H9 (cell line): ENCODE results near the gene ODAD2. TPM values are rescaled to one million over a fixed set of nuclear protein-coding genes. Genes with fewer than 3 reads are reported as not detected.

Experiments
- DNase-seq: peaks from one replicate; pipeline ENCODE4 v3.0.0-alpha.2; 2017
- H2AFZ ChIP-seq: one replicate; pipeline ENCODE4 v1.6.1; 2013; ENCODE audit warnings: mild to moderate bottlenecking, low read length, control low read depth, moderate library complexity
- H2AK5ac ChIP-seq: 2 replicates; pipeline ENCODE4 v1.6.1; 2013; ENCODE audit warnings: low read length, control low read depth, mixed read lengths; ENCODE audit not compliant: insufficient read length
- H2BK120ac ChIP-seq: one replicate; pipeline ENCODE4 v1.6.1; 2013; ENCODE audit warnings: low read depth, mild to moderate bottlenecking, low read length, control low read depth, inconsistent platforms; ENCODE audit not compliant: poor library complexity, severe bottlenecking
- H2BK12ac ChIP-seq: 2 replicates; pipeline ENCODE4 v1.6.1; 2013; ENCODE audit warnings: low read length, control low read depth, mixed read lengths, low read depth; ENCODE audit not compliant: insufficient read length
- H2BK15ac ChIP-seq: 2 replicates; pipeline ENCODE4 v1.6.1; 2013; ENCODE audit warnings: low read depth, low read length, control low read depth
- H2BK20ac ChIP-seq: one replicate; pipeline ENCODE4 v1.6.1; 2013; ENCODE audit warnings: low read depth, mild to moderate bottlenecking, low read length, control low read depth, inconsistent platforms; ENCODE audit not compliant: poor library complexity, severe bottlenecking
- H2BK5ac ChIP-seq: 2 replicates; pipeline ENCODE4 v1.6.1; 2013; ENCODE audit warnings: low read length, control low read depth, mixed read lengths; ENCODE audit not compliant: insufficient read length
- H3K14ac ChIP-seq: 2 replicates; pipeline ENCODE4 v1.6.1; 2013; ENCODE audit warnings: low read length, control low read depth; ENCODE audit not compliant: insufficient read depth
- H3K18ac ChIP-seq: 2 replicates; pipeline ENCODE4 v1.6.1; 2013; ENCODE audit warnings: low read depth, mild to moderate bottlenecking, mixed read lengths, low read length, control low read depth; ENCODE audit not compliant: insufficient read length
- H3K23ac ChIP-seq: 2 replicates; pipeline ENCODE4 v1.6.1; 2013; ENCODE audit warnings: low read length, control low read depth, mixed read lengths, low read depth; ENCODE audit not compliant: insufficient read length
- H3K23me2 ChIP-seq: 2 replicates; pipeline ENCODE4 v1.6.1; 2013; ENCODE audit warnings: low read depth, mild to moderate bottlenecking, mixed read lengths, low read length, control low read depth; ENCODE audit not compliant: insufficient read length, poor library complexity, severe bottlenecking
- H3K27ac ChIP-seq: 2 replicates; pipeline ENCODE4 v1.5.1; 2013; ENCODE audit warnings: low read length, control low read depth, mixed read lengths, low read depth; ENCODE audit not compliant: insufficient read length
- H3K27me3 ChIP-seq: 2 replicates; pipeline ENCODE4 v1.6.1; 2013; ENCODE audit warnings: low read length, control low read depth, inconsistent platforms; ENCODE audit not compliant: insufficient read depth
- H3K4ac ChIP-seq: 2 replicates; pipeline ENCODE4 v1.6.1; 2013; ENCODE audit warnings: low read depth, mild to moderate bottlenecking, control low read depth, inconsistent platforms, low read length, moderate library complexity
- H3K4me1 ChIP-seq: 2 replicates; pipeline ENCODE4 v1.6.1; 2013; ENCODE audit warnings: low read length, control low read depth, inconsistent platforms; ENCODE audit not compliant: insufficient read depth
- H3K4me2 ChIP-seq: 2 replicates; pipeline ENCODE4 v1.6.1; 2013; ENCODE audit warnings: low read length, control low read depth, mixed read lengths; ENCODE audit not compliant: insufficient read length, insufficient read depth
- H3K56ac ChIP-seq: 2 replicates; pipeline ENCODE4 v1.6.1; 2013; ENCODE audit warnings: low read depth, mild to moderate bottlenecking, mixed read lengths, low read length, control low read depth; ENCODE audit not compliant: insufficient read length
- H3K79me1 ChIP-seq: 2 replicates; pipeline ENCODE4 v1.6.1; 2013; ENCODE audit warnings: low read depth, mild to moderate bottlenecking, moderate library complexity, low read length, control low read depth, inconsistent platforms; ENCODE audit not compliant: insufficient read depth, poor library complexity, severe bottlenecking
- H3K79me2 ChIP-seq: 2 replicates; pipeline ENCODE4 v1.6.1; 2013; ENCODE audit warnings: low read length, control low read depth, inconsistent platforms; ENCODE audit not compliant: insufficient read depth
- H3K9ac ChIP-seq: 2 replicates; pipeline ENCODE4 v1.6.1; 2013; ENCODE audit warnings: low read length, control low read depth, mixed read lengths; ENCODE audit not compliant: insufficient read length; ENCODE audit errors: extremely low read depth
- H3K9me3 ChIP-seq: one replicate; pipeline ENCODE4 v1.6.1; 2013; ENCODE audit warnings: low read depth, low read length, inconsistent platforms; ENCODE audit not compliant: control insufficient read depth
- H3T11ph ChIP-seq: one replicate; pipeline ENCODE4 v1.6.1; 2013; ENCODE audit warnings: mild to moderate bottlenecking, low read length, control low read depth, inconsistent platforms
- H4K20me1 ChIP-seq: one replicate; pipeline ENCODE4 v1.6.1; 2013; ENCODE audit not compliant: control insufficient read depth, insufficient read length, insufficient read depth
- H4K5ac ChIP-seq: 2 replicates; pipeline ENCODE4 v1.6.1; 2013; ENCODE audit warnings: low read depth, mild to moderate bottlenecking, mixed read lengths, low read length, control low read depth; ENCODE audit not compliant: insufficient read length
- H4K8ac ChIP-seq: replicated peaks from 2 replicates; pipeline ENCODE4 v1.6.1; 2013; ENCODE audit warnings: low read length, control low read depth, mixed read lengths, low read depth; ENCODE audit not compliant: insufficient read length
- H4K91ac ChIP-seq: 2 replicates; pipeline ENCODE4 v1.6.1; 2013; ENCODE audit warnings: low read depth, mild to moderate bottlenecking, moderate library complexity, mixed read lengths, low read length, control low read depth; ENCODE audit not compliant: insufficient read length
- H3K27ac Mint-ChIP-seq, 3 experiments: 2 replicates in 2 of 3; 3 replicates in 1 of 3; pipeline ENCODE4 v1.8.0; 2020 to 2021; ENCODE audit warnings: mixed read lengths in 3 of 3, mild to moderate bottlenecking in 1 of 3, moderate library complexity in 1 of 3
- H3K27me3 Mint-ChIP-seq: 2 replicates; pipeline ENCODE4 v1.8.0; 2021; ENCODE audit warnings: low read depth, mild to moderate bottlenecking, moderate library complexity, mixed read lengths
- H3K36me3 Mint-ChIP-seq, 3 experiments: 2 replicates in 2 of 3; 3 replicates in 1 of 3; pipeline ENCODE4 v1.8.0; 2020 to 2021; ENCODE audit warnings: low read depth in 3 of 3, mixed read lengths in 3 of 3; ENCODE audit not compliant: insufficient read depth in 1 of 3
- H3K4me1 Mint-ChIP-seq, 2 experiments: 2 replicates each; pipeline ENCODE4 v1.8.0; 2020; ENCODE audit warnings: mixed read lengths in 2 of 2
- H3K4me3 Mint-ChIP-seq, 2 experiments: 2 replicates in 1 of 2; 3 replicates in 1 of 2; pipeline ENCODE4 v1.8.0; 2020 to 2021; ENCODE audit warnings: mild to moderate bottlenecking in 2 of 2, mixed read lengths in 2 of 2, moderate library complexity in 1 of 2
- H3K9me3 Mint-ChIP-seq, 2 experiments: 2 replicates in 1 of 2; 3 replicates in 1 of 2; pipeline ENCODE4 v1.8.0; 2020; ENCODE audit warnings: mild to moderate bottlenecking in 2 of 2, mixed read lengths in 2 of 2, moderate library complexity in 1 of 2
- WGBS: extraction: QIAGEN DNeasy Blood & Tissue Kit; methylation state at CpG from one replicate; pipeline ENCODE4 v1.1.7; 2013; ENCODE audit warnings: missing lambda C conversion rate, low lambda C conversion rate, mixed read lengths; ENCODE audit not compliant: insufficient read length; ENCODE audit errors: extremely low coverage; 5-methylcytosine and 5-hydroxymethylcytosine counted together
- total RNA-seq: library from RNA; stranded (reverse); gene quantifications from 2 replicates; pipeline ENCODE4 v1.2.1, GENCODE V29; 2021
- TF ChIP-seq, protein P1 (sequence below): fragments of 200-600 bp; sonication (generic); conservative IDR thresholded peaks from 3 replicates; pipeline ENCODE4 v1.8.0; 2021; ENCODE audit warnings: antibody characterized with exemption, mild to moderate bottlenecking

The ODAD2 gene
- total RNA-seq, 1 experiment from 2014 or later, result 4.5 TPM

DNA sequence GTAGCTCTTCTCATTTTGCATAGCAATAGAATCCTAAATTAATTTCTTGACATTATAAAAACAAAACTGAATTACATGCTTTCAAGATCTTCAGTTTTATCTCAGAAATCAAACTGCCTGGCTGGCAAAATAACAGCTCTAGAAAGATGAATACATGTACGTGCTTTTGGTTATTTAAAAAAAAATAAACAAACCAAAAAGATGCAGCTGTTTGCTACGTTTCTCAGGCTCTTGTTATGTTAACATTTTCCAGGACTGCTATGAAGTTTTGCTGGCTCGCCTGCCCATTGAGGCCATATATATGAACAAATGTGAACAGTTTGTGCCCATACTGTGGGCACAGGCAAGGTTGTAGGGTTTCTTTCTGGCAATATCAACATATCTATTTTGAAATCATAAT lies 86.6 kb downstream of the ODAD2 start:
- H3K4me1 Mint-ChIP-seq, result peaks cover 31 to 46% of the 10 kb centered on the region in 2 experiments
- no peak overlapping the region for H3T11ph ChIP-seq

More for the DNA sequence above, 86.6 kb downstream of the ODAD2 start:
- no peaks in the 10 kb centered on the region for H3K27me3 ChIP-seq
- H2BK120ac ChIP-seq, result peak overlapping the region; percentile 84
- no peaks in the 10 kb centered on the region for H3K9me3 ChIP-seq
- H2AK5ac ChIP-seq, result no peak overlapping the region
- no peak overlapping the region for H3K4me3 Mint-ChIP-seq
- no peak overlapping the region for H3K27ac ChIP-seq
- H3K23me2 ChIP-seq, result no peaks in the 10 kb centered on the region
- no peak overlapping the region for H3K9ac ChIP-seq
- peak overlapping the region in 2 of 3 experiments; percentile 7 to 89; a peak in 4 of 7 replicates for H3K27ac Mint-ChIP-seq
- H2AFZ ChIP-seq, result no peak overlapping the region
- H3K4me1 ChIP-seq, result peaks cover 6% of the 10 kb centered on the region; the same call in 1 of the 2 replicates
- H3K18ac ChIP-seq, result no peak overlapping the region
- H3K36me3 Mint-ChIP-seq, result peaks cover 0 to 18% (median 2%) of the 10 kb centered on the region in 3 experiments; a peak in 3 of 7 replicates
- H3K4me2 ChIP-seq, result no peak overlapping the region
- H4K5ac ChIP-seq, result no peak overlapping the region
- TF ChIP-seq, protein P1, sequence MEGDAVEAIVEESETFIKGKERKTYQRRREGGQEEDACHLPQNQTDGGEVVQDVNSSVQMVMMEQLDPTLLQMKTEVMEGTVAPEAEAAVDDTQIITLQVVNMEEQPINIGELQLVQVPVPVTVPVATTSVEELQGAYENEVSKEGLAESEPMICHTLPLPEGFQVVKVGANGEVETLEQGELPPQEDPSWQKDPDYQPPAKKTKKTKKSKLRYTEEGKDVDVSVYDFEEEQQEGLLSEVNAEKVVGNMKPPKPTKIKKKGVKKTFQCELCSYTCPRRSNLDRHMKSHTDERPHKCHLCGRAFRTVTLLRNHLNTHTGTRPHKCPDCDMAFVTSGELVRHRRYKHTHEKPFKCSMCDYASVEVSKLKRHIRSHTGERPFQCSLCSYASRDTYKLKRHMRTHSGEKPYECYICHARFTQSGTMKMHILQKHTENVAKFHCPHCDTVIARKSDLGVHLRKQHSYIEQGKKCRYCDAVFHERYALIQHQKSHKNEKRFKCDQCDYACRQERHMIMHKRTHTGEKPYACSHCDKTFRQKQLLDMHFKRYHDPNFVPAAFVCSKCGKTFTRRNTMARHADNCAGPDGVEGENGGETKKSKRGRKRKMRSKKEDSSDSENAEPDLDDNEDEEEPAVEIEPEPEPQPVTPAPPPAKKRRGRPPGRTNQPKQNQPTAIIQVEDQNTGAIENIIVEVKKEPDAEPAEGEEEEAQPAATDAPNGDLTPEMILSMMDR, result no peak
- H3K79me1 ChIP-seq, result no peaks in the 10 kb centered on the region
- no peak overlapping the region for H2BK20ac ChIP-seq
- H4K8ac ChIP-seq, result no peak overlapping the region
- H4K91ac ChIP-seq, result no peak overlapping the region
- WGBS, result no CpG with 5 or more reads among the region's 3 CpGs
- no peak overlapping the region for H3K56ac ChIP-seq
- peaks cover 4 to 7% of the 10 kb centered on the region in 2 experiments; a peak in 3 of 5 replicates for H3K9me3 Mint-ChIP-seq
- H3K79me2 ChIP-seq, result no peaks in the 10 kb centered on the region
- H3K27me3 Mint-ChIP-seq, result no peaks in the 10 kb centered on the region
- no peak overlapping the region for H3K14ac ChIP-seq
- DNase-seq, result no peak
- no peaks in the 10 kb centered on the region for H4K20me1 ChIP-seq
- H2BK15ac ChIP-seq, result no peak overlapping the region
- H2BK12ac ChIP-seq, result no peak overlapping the region
- H3K23ac ChIP-seq, result no peak overlapping the region
- no peak overlapping the region for H3K4ac ChIP-seq
- H2BK5ac ChIP-seq, result no peak overlapping the region
